Stimulated activated memory B cell treated with anti-CD40 and anti-IgM and Interleukin-4, amounts not matched to agents 10 μg/mL and 1 μg/mL and 100 μg/mL, for 72 hours (primary cell): ENCODE data around the gene MRGPRG.

ENCODE experiments used
- ATAC-seq: fragments of 150-1000 bp; cut with Tn5 transposase; 2 replicates; pipeline ENCODE4 v1.10.0; 2021
- H3K27ac Mint-ChIP-seq: one replicate; pipeline ENCODE4 v1.8.0; 2022; ENCODE audit warnings: mild to moderate bottlenecking, mixed read lengths
- H3K27me3 Mint-ChIP-seq: one replicate; pipeline ENCODE4 v1.8.0; 2022; ENCODE audit warnings: mixed read lengths
- H3K36me3 Mint-ChIP-seq: one replicate; pipeline ENCODE4 v1.8.0; 2022; ENCODE audit warnings: mixed read lengths
- H3K4me1 Mint-ChIP-seq: one replicate; pipeline ENCODE4 v1.8.0; 2022; ENCODE audit warnings: mixed read lengths
- H3K4me3 Mint-ChIP-seq: one replicate; pipeline ENCODE4 v1.8.0; 2022; ENCODE audit warnings: mild to moderate bottlenecking, moderate library complexity, mixed read lengths
- H3K9me3 Mint-ChIP-seq: one replicate; pipeline ENCODE4 v1.8.0; 2022; ENCODE audit warnings: mixed read lengths

The MRGPRG gene

DNA sequence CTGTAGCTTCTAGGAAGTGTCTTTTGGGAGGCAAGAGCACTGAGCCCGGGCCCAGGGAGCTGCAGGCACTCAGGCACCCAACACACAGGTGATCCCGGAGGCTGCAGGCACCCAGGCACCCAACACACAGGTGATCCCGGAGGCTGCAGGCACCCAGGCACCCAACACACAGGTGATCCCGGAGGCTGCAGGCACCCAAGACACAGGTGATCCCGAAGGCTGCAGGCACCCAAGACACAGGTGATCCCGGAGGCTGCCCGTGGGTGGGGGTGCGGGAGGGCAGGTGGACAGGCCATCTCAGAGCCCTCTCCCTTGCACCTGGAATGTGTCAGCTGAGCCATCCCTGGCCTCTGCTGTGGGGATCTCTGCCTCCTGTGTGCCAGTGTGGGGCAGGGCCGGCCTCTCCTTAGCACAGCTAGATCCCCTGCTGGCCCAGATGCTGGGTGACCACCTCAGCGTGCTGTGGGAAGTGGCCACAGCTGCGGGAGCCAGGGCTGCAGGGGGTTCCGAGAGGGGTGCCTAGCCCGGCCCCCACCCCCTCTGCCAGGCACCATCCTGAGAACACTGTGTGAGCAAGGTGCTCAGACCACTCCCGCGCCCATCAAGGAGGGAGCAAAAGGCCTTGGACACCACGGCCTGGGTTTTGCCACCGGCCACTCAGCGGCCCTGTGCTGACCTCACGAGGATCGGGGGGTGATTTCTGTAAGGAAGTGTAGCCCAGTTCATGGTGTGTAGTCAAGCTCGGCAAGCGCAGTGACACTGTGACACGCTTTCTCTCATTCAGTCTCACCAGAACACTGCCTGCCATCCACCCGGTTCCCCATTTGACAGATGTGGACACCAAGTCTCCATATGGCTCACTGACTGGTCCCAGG, 14.2 kb downstream of the MRGPRG start:
- H3K4me1 Mint-ChIP-seq, result no peaks in the 10 kb centered on the region
- ATAC-seq, result no peak

DNA sequence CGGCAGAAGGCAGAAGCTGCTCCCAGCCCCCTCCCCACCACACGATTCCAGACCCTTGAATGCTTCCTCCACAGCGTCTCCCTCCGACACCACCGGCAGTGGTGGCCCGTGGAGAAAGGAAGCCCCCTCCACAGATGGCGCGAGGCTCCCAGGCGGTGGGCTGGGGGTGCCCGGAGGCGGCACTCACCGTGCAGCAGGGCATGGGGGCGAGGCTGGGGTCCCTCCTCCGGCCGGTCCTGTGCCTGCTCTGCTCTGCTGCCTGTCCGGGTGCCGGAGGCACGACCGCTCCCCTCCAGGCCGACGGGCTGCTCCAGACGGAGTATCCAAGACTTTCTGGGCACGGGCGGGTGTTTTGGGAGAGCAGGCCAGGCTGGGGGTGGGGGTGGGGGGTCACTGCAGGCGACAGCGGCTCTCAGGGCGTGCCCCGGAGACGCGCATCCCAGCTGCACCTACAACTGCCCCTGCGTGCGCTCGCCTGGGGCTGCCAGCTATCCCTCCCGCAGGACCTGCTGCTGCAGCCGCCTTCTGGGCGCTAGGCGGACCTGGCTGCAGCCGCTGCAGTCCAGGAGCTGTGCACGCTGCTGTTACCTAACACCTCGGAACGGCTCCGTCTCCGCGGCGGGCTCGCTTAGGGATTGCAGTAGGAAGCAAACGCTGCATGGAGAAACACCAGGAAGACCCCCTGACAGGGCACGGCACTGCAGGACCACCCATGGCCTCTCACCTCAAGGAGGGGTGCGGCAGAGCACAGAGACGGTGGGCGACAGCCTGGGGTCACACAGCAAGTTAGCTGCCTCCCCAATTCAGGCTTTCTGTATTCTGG, 15.2 kb downstream of the MRGPRG start:
- peaks cover 22% of the 10 kb centered on the region for H3K27me3 Mint-ChIP-seq

More for the DNA sequence above, 14.2 kb downstream of the MRGPRG start:
- Mint-ChIP-seq H3K4me3 (no peak overlapping the region), H3K36me3 (no peaks in the 10 kb centered on the region), H3K9me3 (no peaks in the 10 kb centered on the region), H3K27me3 (peaks cover 18% of the 10 kb centered on the region), H3K27ac (no peak overlapping the region)

DNA sequence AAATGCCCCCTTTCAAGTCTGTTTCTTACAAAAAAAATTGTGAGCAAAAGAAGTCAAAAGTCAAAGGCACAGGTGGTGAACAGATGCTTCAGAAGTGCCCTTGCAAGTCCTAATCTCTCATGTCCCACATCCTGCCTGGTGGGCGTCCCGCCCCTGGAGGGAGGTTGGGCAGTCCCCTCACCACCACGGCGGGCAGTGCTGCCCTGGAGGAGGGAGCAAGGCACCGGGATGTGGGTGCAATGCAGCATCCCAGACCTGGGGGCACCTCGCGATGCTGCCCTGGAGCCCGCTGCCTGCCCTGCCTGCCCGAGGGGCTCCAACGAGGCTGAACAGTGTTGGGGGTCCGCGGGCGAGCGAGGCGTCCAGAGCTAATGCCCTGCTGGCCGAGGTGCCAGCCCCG, 15.9 kb downstream of the MRGPRG start:
- peaks cover 28% of the 10 kb centered on the region for H3K27me3 Mint-ChIP-seq

More for the DNA sequence above, 15.2 kb downstream of the MRGPRG start:
- Mint-ChIP-seq H3K27ac (no peak overlapping the region), H3K4me3 (no peak overlapping the region), H3K4me1 (no peaks in the 10 kb centered on the region), H3K9me3 (no peaks in the 10 kb centered on the region), H3K36me3 (no peaks in the 10 kb centered on the region)
- ATAC-seq, result no peak

DNA sequence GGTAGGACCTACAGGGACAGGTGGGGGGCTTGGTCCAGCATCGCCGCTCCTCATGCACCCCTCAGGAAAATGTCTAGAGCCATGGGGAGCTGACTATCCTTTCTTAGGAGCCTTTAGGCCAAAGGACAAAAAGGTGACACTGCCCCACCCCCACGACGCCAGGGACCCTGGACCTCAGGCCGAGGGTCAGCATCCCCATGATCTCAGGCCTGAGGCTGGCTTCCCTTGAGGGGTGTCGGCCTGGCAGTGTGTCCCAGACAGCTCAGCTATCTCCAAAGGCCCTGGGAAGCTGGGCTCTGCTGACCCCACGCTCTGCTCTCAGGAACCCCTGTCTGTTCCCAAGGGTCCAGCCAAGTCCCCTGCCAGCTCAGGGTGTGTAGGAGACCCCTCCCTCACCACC, 16.3 kb downstream of the MRGPRG start:
- no peaks in the 10 kb centered on the region for H3K9me3 Mint-ChIP-seq
- peaks cover 33% of the 10 kb centered on the region for H3K27me3 Mint-ChIP-seq
- H3K4me3 Mint-ChIP-seq, result no peak overlapping the region
- H3K27ac Mint-ChIP-seq, result no peak overlapping the region
- no peak for ATAC-seq
- no peaks in the 10 kb centered on the region for H3K4me1 Mint-ChIP-seq
- H3K36me3 Mint-ChIP-seq, result no peaks in the 10 kb centered on the region

More for the DNA sequence above, 15.9 kb downstream of the MRGPRG start:
- no peak overlapping the region for H3K27ac Mint-ChIP-seq
- H3K36me3 Mint-ChIP-seq, result no peaks in the 10 kb centered on the region
- H3K4me3 Mint-ChIP-seq, result no peak overlapping the region
- H3K9me3 Mint-ChIP-seq, result no peaks in the 10 kb centered on the region
- no peak for ATAC-seq
- no peaks in the 10 kb centered on the region for H3K4me1 Mint-ChIP-seq

DNA sequence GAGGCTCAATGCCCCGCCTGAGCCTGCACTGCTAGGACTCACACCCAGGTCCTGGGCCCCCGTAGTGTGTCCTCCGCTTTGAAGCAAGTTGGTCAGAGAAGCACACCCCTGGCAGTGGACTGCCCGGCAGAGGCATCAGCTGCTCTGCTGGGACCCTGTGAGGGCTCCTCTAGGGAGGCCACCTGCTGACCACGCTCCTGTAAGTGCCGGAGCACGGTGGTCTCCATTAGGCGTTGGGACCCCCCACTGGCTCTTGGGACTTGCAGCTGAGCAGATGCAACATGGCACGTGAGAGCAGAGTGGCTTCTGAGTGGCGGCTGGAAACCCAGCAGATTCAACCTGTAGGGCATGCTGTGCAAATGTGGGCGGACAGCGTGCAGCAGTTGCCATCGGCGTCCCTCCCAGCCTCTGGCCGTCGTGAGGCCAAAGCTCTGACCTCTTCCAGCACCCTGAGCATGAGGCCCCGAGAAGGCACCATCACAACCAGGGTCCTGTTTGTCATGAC, 16.9 kb downstream of the MRGPRG start:
- Mint-ChIP-seq H3K36me3 (no peaks in the 10 kb centered on the region), H3K27ac (no peak overlapping the region), H3K9me3 (no peaks in the 10 kb centered on the region), H3K27me3 (peaks cover 39% of the 10 kb centered on the region), H3K4me1 (no peaks in the 10 kb centered on the region), H3K4me3 (no peak overlapping the region)
- ATAC-seq, result no peak

DNA sequence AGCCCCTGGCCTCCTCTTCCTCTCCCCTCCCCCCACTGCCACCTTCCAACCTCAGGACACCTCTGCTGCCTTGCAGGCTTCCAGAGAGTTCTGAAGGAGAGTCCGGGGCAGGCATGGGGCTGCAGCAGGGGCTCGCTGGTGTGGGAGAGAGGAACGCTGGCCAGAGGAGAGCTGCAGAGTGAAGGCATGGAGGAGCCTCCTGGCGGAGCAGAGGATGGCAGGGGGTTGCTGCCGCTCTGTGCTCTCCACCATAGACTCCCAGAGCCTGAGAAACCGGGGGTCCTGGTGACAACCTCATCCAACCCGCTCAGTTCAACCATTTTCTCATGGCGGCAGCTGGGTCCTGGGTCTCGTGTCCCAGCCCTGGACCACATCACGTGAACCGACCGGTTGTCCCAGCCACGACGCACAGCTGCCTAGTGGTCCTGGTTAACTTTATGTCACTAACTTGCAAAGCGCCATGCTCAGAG, 17.5 kb downstream of the MRGPRG start:
- no peaks in the 10 kb centered on the region for H3K9me3 Mint-ChIP-seq
- H3K4me1 Mint-ChIP-seq, result no peaks in the 10 kb centered on the region
- H3K27me3 Mint-ChIP-seq, result peaks cover 44% of the 10 kb centered on the region
- no peaks in the 10 kb centered on the region for H3K36me3 Mint-ChIP-seq
- no peak overlapping the region for H3K4me3 Mint-ChIP-seq
- ATAC-seq, result no peak
- H3K27ac Mint-ChIP-seq, result no peak overlapping the region

DNA sequence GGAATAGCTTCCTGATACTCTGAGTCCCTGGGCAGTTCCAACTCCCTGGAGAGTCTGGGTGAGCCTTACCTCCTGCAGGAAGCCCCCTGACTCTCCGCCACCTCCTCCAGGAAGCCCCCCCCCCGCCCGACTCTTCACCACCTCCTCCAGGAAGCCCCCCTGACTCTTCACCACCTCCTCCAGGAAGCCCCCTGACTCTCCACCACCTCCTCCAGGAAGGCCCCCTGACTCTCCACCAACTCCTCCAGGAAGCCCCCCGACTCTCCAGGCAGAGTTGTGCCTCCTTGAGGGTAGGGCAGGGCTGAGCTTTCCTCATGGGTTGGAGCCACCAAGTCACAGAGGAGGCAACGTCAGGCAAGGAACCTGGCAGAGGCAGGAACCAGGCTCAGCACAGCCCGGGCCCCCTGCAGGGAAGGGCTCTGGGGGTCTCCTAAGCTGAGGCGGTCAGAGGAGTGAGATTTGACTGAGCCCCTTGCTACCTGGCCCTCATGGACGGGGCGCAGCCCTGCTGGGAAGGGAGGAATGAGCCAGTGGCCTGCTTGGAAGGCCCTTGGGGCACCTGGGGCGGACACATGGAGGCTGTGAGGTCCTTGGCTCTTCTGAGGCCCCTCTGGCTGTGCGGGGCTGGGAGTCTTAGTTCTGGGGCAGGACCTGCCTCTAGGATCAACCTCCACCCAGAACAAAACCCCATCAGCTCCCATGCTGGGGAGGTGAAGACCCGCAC, 18.1 kb downstream of the MRGPRG start:
- Mint-ChIP-seq H3K27ac (no peak overlapping the region), H3K9me3 (no peaks in the 10 kb centered on the region), H3K27me3 (peaks cover 50% of the 10 kb centered on the region), H3K36me3 (no peaks in the 10 kb centered on the region), H3K4me3 (no peak overlapping the region), H3K4me1 (no peaks in the 10 kb centered on the region)
- no peak for ATAC-seq

DNA sequence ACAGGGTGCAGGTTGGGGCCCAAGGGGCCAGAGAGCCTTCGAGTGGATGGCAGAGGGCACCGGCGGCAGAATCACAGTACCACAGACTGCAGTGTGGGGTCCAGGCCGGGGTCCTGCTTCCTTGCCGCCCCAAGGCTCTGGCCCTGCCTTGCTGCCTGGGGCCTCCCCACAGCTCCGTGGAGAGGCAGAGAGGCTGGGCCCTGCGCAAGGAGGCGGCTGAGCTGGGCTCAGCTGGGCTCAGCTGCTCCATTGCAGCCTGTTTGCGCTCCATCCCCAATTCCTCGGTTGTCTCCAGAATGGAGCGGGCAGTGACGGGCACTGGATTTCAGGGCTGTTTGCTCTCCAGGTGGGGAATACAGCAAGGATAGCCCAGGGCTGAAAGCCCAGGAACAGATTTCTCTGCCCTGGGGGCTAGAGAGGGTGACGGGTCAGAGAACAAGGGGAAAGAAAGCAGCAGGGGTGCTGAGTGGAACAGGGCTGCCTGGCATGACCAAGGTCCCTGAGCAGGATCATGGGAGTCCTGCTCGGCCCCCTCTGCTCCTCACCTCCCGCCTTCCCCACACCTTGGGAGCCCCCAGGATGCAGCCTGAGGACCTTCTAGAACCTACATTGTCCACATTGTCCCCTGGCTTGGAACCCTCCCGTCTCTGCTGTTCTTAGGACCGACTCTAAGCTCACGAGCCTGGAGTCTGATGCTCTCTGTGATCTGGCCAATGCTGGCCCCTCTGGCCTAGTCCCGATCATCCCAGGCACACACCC, 18.9 kb downstream of the MRGPRG start:
- no peaks in the 10 kb centered on the region for H3K9me3 Mint-ChIP-seq
- no peaks in the 10 kb centered on the region for H3K4me1 Mint-ChIP-seq
- ATAC-seq, result no peak
- H3K27me3 Mint-ChIP-seq, result peaks cover 58% of the 10 kb centered on the region
- H3K27ac Mint-ChIP-seq, result no peak overlapping the region
- H3K4me3 Mint-ChIP-seq, result no peak overlapping the region
- H3K36me3 Mint-ChIP-seq, result no peaks in the 10 kb centered on the region

DNA sequence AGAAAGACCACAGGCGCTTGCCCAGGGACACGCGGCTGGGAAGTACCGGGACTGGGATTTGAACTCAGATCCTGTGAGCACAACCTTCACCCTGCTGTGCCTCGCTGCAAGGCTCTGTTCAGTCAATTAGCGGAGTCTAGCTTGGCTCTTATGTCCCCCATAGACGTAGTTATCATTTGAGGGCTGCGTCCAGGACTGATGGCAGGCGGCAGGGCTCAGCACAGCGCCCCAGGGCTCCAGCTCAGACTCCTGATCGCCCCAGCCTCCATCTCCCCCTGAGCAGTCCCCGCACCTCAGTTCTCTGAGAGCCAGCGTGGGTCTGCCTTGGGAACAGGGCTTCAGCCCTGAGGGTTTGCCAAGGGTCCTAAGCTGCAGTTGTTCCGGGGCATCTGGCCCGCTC, 19.8 kb downstream of the MRGPRG start:
- no peaks in the 10 kb centered on the region for H3K9me3 Mint-ChIP-seq
- H3K36me3 Mint-ChIP-seq, result no peaks in the 10 kb centered on the region
- peaks cover 66% of the 10 kb centered on the region for H3K27me3 Mint-ChIP-seq
- H3K4me1 Mint-ChIP-seq, result no peaks in the 10 kb centered on the region
- no peak for ATAC-seq
- no peak overlapping the region for H3K4me3 Mint-ChIP-seq
- H3K27ac Mint-ChIP-seq, result no peak overlapping the region

DNA sequence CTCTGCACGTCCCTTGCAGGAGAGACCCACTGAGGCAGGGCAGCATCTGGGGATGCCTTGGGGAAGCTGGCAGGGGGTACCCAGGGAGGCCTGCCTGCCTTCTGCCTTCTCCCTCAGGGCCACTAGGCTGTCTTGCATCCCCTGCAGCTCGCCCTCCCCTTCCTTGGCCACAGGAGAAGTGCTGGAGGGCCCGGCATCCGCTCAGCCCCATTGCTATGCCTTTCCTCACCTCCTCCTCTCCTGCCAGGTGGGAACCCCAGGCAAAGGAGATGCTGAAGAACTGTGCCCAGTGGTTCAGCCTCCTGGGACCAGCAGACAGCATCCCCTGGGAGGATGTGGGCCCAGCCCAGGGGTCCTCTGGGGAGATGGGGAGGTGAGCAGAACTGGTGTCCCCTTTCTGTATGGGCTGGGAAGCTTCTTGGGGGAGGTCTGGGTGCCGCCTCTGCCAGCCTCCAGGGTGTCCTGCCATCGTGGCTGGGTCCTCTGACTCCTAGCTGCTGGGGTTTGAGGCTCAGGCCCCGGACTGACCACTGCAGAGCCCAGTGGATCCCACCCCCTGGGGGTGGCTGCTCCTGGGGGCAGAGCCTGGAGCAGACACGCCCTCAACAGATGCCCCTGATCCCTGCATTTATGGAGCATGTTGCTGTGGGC, 20.6 kb downstream of the MRGPRG start:
- no peak overlapping the region for H3K27ac Mint-ChIP-seq
- peaks cover 74% of the 10 kb centered on the region for H3K27me3 Mint-ChIP-seq
- no peak overlapping the region for H3K4me3 Mint-ChIP-seq
- no peaks in the 10 kb centered on the region for H3K4me1 Mint-ChIP-seq
- no peaks in the 10 kb centered on the region for H3K36me3 Mint-ChIP-seq
- ATAC-seq, result no peak
- no peaks in the 10 kb centered on the region for H3K9me3 Mint-ChIP-seq

DNA sequence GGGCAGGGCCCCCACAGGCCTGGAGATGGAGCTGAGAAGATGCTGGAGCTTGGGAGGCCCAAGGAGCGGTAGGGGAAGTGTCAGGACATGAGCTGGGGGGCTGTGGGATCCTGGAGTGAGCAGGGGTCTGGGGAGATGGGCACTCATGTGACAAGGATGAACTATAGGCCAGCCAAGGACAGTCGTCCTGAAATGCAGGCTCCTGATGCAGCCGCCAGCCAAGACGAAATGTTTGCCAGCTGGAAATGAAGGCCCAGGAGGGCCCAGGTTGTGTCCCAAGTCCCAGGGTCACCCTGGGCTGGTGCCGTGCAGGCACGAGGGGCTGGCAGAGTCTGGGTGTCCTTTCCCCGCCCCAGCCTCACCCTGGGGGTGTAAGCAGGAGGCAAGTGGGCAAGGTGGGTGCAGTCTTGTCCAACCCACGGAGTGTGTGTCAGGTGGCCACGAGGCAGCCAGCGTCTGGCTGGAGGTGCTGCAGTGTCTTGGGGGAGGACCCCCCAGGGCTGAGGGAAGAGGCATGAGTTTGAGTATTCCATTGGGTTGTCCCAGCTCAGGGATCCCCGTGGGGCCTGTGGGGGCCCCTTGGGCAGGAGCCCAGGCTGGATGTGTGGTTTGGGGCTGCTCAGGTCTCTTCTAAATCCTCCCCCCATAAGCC, 21.4 kb downstream of the MRGPRG start:
- H3K9me3 Mint-ChIP-seq, result peaks cover 1% of the 10 kb centered on the region
- no peak overlapping the region for H3K4me3 Mint-ChIP-seq
- no peaks in the 10 kb centered on the region for H3K36me3 Mint-ChIP-seq
- ATAC-seq, result no peak
- no peaks in the 10 kb centered on the region for H3K4me1 Mint-ChIP-seq
- H3K27me3 Mint-ChIP-seq, result peaks cover 74% of the 10 kb centered on the region
- H3K27ac Mint-ChIP-seq, result no peak overlapping the region

DNA sequence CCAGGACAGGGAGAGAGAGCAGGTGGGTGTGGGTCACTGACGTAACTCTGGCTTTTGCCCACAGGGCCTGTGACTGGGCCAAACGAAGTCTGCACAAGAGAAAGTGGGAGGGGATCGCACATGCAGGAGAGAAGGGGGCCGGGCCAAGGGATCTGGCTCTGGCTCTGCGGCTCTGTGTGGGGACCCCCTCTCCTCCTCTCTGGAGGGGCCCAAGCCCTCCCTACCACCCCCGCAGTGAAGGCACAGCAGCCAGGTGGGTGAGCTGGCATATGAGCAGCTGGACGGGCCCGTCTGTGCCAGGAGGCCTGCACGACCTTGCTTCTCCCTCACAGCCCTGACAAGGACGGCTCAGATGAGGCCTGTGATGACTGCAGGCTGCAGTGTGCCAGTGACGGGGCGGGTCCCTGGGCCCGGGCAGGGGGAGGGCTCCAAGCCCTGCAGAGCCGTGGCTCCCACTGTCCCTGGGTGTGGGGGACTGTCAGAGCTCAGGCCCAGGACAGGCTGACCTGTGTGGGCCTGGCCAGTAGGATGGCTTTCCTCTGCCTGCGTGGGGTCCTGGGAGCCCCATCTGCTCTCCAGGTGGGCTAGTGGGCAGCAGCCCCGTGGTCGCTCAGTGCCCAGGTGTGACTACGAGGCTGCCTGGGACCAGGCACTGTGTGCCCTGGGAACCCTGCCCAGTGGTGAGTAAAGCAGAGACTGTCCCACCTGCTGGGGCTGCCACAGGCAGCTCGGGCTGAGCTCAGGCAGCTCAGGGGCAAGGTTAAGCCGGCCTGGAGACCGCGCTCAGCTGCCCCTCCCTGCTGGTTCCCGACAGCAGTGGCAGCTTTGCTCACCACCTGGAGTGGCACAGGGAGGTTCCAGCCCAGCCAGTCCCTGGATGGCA, 22.2 kb downstream of the MRGPRG start:
- ATAC-seq, result no peak
- Mint-ChIP-seq H3K9me3 (peaks cover 3% of the 10 kb centered on the region), H3K27ac (no peak overlapping the region), H3K4me3 (no peak overlapping the region), H3K4me1 (no peaks in the 10 kb centered on the region), H3K36me3 (no peaks in the 10 kb centered on the region), H3K27me3 (peaks cover 70% of the 10 kb centered on the region)
